Pons (tissue), 1 donor: Measurements from ENCODE around the gene GAPVD1.

Experiments used
- DNase-seq: peaks from one replicate; pipeline ENCODE4 v3.0.0-alpha.2; 2016; ENCODE audit warnings: low spot score

The GAPVD1 gene

DNA sequence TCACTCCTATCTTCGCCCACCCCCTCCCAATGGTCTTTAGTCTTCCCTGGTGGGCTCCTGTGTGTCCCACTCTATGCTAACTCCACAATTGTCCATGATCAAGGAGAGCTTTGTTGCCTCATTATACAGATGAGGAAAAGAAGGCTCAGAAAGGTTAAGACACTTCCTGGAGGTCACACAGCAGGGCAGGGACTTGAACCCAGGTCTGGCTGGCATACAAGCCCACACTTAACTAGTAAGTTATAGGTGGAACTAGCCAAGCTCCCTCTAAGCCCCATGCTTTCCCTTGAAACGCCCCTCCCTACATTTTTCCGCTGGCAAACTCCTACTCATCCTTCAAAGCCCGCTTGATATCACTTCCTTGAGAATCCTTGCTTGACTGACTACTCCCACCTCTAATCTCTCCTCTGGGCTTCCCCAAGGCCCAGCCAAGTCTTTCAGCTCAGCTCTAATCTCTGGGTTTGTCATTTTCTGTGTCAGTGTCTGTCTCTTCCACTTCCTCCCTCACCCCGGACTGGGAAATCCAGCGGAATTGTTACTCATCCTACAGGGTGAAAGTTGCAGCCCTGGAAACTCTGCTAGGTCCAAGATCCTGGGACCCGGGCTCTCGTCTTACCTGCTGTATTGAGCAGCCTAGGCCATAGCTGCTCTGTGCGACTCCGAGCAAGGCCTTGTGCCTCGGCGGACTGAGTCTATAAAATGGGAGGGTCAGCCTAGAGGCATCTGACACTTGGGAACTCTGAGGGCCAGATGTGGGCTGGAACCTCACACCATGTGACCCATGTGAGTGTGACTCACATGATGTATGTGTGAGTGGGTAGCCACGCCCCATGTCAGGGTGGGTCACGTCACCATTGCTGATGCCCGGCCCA lies 144.5 kb downstream of the GAPVD1 start:
- no peak for DNase-seq

DNA sequence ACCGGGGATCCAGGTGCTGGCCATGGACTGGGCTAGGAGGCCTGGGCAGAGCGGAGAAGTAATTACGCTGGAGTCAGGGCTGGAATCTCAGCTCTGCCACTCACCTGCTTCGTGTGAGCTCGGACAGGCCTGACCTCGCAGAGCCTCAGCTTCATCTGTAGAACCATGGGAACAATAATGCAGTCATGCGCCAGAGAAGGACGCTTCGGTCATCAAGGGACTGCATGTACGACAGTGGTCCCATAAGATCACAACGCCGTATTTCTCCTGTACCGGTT lies 145.1 kb downstream of the GAPVD1 start:
- DNase-seq, result no peak

DNA sequence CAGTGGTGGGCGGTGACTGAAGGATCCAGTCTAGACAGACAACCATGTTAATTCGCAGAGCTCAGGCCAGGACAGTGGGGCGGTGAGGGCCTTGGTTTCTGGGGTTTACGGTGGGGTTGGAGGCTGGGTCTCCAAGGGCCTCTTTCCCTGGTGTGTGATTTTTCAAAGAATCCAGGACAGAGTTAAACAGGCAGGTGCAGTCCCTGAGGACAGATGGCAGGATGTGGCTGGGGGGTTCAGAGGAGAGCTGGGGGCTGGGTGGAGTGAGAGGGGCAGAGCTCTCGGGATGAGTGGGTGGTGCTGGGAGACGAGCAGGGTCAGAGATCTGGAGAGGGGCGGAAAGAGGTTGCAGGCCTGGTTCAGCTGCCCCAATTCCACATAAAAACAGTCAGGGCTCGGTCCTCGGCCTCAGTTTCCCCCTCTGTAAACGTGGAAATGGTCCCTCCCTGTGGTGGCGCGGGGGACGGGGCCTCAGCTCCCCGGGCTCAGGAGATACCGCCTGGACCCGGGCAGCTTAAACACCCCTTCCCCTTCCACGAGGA lies 145.9 kb downstream of the GAPVD1 start:
- DNase-seq, result no peak

GRCh38 chr9:125407974-125408900 lies 146.6 kb downstream of the GAPVD1 start:
- peak; percentile 9 for DNase-seq

DNA sequence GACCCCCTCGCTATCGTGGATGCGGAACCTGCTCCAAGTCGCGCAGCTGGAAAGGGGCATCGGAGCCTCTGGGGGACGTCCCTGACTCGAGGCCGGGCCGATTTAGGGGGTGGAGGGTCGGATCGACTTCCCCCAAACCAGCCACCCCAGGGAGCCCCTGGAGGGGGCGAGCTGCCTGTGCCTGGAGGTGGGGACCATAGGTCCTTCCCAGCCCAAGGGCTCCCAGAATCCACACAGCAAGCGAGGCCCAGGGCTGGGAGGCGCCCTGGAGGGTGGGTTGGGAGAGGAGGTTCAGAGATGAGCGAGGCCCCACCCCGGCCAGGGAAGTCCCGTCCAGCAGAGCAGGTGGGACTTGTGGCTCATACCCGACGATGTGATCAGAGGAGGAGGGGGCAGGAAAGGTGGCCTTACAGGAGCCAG lies 147.6 kb downstream of the GAPVD1 start:
- no peak for DNase-seq

DNA sequence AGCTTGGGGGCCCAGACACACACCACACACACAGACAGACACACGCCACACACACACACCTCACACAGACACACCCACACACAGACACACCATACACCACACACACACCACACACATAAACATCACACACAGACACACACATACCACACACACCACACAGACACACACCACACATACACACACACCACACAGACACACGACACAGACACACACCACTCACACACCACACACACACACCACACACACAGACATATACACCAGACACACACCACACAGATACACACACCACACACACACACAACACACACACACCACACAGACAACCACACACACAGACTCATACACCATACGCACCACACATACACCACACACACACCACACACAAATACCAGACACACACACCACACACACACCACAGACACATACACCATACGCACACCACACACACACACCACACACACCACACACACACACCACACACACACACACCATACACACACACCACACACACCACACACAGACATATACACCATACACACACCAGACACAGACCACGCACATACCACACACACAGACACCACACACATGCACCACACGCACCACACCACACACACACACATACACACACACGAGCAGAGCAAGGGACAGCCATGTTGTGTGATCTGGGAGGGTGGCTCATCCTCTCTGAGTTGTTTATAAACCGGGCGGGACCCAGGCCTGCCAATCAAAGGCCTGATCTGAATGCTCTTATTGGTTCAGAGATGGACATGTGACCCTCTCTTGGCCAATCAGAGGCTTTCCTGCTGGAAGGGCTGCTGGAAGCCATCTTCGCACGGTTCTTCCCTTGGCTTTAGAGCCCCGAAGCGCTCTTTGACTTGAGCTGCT lies 148.3 kb downstream of the GAPVD1 start:
- no peak for DNase-seq

- no peak for DNase-seq
These were observed 148.9 kb downstream of the GAPVD1 start for GRCh38 chr9:125410522-125410894.

- DNase-seq, result no peak
These were observed 149.6 kb downstream of the GAPVD1 start for GRCh38 chr9:125411171-125411756.

- DNase-seq, result no peak
These were observed 150.5 kb downstream of the GAPVD1 start for GRCh38 chr9:125412166-125412565.

DNA sequence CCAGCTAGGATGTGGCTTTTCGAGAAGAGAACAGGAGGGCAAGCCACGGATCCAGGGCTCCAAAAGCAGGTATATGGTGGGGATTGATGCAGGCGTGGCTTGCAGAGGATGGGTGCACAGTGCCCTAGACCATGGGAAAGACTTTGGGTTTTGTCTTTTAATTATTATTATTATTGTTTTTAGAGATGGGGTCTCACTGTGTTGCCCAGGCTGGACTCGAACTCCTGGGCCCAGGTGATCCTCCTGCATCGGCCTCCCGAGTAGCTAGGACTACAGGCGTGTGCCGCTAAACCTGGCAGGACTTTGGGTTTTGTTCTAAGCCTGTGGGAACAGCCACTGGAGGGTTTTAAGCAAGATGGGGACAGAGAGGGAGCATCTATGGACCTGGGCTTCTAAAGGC lies 152.0 kb downstream of the GAPVD1 start:
- no peak for DNase-seq

GRCh38 chr9:125415583-125416460 lies 154.2 kb downstream of the GAPVD1 start:
- DNase-seq, result no peak

DNA sequence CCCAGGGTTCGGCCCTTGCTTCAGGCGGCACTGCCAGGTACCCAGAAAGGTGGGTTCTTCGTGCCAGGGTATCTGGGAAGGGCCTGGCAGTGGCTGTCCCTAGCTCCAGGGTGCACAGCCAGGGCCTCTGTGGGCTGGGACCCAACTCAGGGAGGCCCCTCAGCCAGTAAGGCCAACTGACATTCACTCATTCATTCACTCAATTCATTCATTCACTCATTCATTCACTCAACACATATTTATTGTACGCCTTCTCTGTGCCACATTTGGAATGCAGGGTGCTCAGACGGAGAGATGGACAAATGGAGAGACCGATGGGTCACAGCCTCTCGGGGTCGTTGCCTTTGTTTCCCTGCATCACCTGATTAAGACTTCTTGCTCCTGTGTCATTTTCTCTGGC lies 154.9 kb downstream of the GAPVD1 start:
- DNase-seq, result no peak
